Measurements from ENCODE around the gene APOBEC3B.

- TF ChIP-seq, protein P1, sequence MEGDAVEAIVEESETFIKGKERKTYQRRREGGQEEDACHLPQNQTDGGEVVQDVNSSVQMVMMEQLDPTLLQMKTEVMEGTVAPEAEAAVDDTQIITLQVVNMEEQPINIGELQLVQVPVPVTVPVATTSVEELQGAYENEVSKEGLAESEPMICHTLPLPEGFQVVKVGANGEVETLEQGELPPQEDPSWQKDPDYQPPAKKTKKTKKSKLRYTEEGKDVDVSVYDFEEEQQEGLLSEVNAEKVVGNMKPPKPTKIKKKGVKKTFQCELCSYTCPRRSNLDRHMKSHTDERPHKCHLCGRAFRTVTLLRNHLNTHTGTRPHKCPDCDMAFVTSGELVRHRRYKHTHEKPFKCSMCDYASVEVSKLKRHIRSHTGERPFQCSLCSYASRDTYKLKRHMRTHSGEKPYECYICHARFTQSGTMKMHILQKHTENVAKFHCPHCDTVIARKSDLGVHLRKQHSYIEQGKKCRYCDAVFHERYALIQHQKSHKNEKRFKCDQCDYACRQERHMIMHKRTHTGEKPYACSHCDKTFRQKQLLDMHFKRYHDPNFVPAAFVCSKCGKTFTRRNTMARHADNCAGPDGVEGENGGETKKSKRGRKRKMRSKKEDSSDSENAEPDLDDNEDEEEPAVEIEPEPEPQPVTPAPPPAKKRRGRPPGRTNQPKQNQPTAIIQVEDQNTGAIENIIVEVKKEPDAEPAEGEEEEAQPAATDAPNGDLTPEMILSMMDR (IDR thresholded peaks at IDR 0.05): no peak
- TF ChIP-seq POLR2A (IDR thresholded peaks at IDR 0.05) (no peak), POLR2AphosphoS5 (IDR thresholded peaks at IDR 0.05) (no peak)
These were observed 31.4 kb upstream of the APOBEC3B start for GRCh38 chr22:38950527-38951295.

All from breast epithelium (tissue), 3 donors.